Prostate gland (tissue), 2 donors: ENCODE results near the gene TYMP. TPM values are rescaled to one million over a fixed set of nuclear protein-coding genes. Genes with fewer than 3 reads are reported as not detected.
A peak's percentile ranks its signal among the peaks of the same experiment; 100 is the strongest.
"Not testable (repeated sequence)": the region's sequence is repeated elsewhere in the genome, so short reads cannot be mapped to it uniquely, and the experiment has no call there.

ENCODE experiments used
- DNase-seq: peaks from one replicate; pipeline ENCODE4 v3.0.0-alpha.2; 2019; ENCODE audit warnings: low spot score
- H3K27ac ChIP-seq, 2 donors: fragments of 200-600 bp; sonication (generic); 2 replicates each; pipeline ENCODE4 v1.5.1; 2017 to 2019
- H3K27me3 ChIP-seq: fragments of 200-600 bp; sonication (generic); replicated peaks from 2 replicates; pipeline ENCODE4 v1.5.1; 2019; ENCODE audit not compliant: insufficient read depth
- H3K36me3 ChIP-seq, 2 donors: fragments of 200-600 bp; sonication (generic); 1 replicate in 1 of 2; 2 replicates in 1 of 2; pipeline versions ENCODE4 v1.5.1 to v1.8.1; 2017 to 2019
- H3K4me1 ChIP-seq: fragments of 200-600 bp; sonication (generic); replicated peaks from 2 replicates; pipeline ENCODE4 v1.5.1; 2019
- H3K4me3 ChIP-seq, 2 donors: fragments of 200-600 bp; sonication (generic); 2 replicates each; pipeline ENCODE4 v1.5.1; 2017 to 2019
- H3K9me3 ChIP-seq: fragments of 200-600 bp; sonication (generic); 2 replicates; pipeline ENCODE4 v1.5.1; 2017
- CTCF ChIP-seq, 4 experiments: fragments of 200-600 bp in 2 of 4; fragments of 450-650 bp in 2 of 4; sonication (generic) in 2 of 4; IDR thresholded peaks; 1 replicate in 3 of 4; 2 replicates in 1 of 4; pipeline ENCODE4 v1.5.1; 2016 to 2019; ENCODE audit warnings: antibody characterized with exemption in 4 of 4, mild to moderate bottlenecking in 2 of 4, moderate library complexity in 2 of 4
- POLR2A ChIP-seq: fragments of 450-650 bp; IDR thresholded peaks from one replicate; pipeline ENCODE4 v1.6.1; 2016; ENCODE audit warnings: antibody characterized with exemption, mild to moderate bottlenecking
- POLR2AphosphoS5 ChIP-seq: sonication (generic); formaldehyde crosslinking; IDR thresholded peaks from one replicate; pipeline ENCODE4 v1.6.1; 2017; ENCODE audit warnings: antibody characterized with exemption
- WGBS: methylation state at CpG from one replicate; pipeline ENCODE4 v1.1.5; 2018; 5-methylcytosine and 5-hydroxymethylcytosine counted together
- intact Hi-C: fragments of 100-400 bp; cut with DNase I; formaldehyde crosslinking; loops from one replicate; pipeline ENCODE4 v1.14.2; 2022
- total RNA-seq, 2 donors: library from RNA; depleted of rRNA; stranded (reverse); fragments of >200 nt; gene quantifications; one replicate each; pipeline ENCODE4 v1.1.0, GENCODE V29; 2016

TYMP gene
- total RNA-seq, 2 donors from 2014 or later = 35.8 to 42.8 TPM

- WGBS = 67% methylated on average over 5 of the region's 5 CpGs
- TF ChIP-seq POLR2A = no peak
- no peak for TF ChIP-seq POLR2AphosphoS5
- TF ChIP-seq CTCF (IDR thresholded peaks at IDR 0.05) = no peak
- Histone ChIP-seq H3K4me1 (no peaks in the 10 kb centered on the region), H3K27ac (no peak overlapping the region), H3K4me3 (no peak overlapping the region), H3K27me3 (peaks cover 4% of the 10 kb centered on the region), H3K36me3 (no peaks in the 10 kb centered on the region), H3K9me3 (no peaks in the 10 kb centered on the region)
- intact Hi-C loops = no loop called here
- DNase-seq = no peak
Observed at GRCh38 chr22:50544746-50545253, 15.0 kb upstream of the TYMP start.

GRCh38 chr22:50544078-50544745, 14.4 kb upstream of the TYMP start:
- TF ChIP-seq CTCF (IDR thresholded peaks at IDR 0.05) (peak in 2 of 4 experiments; percentile 39 to 44), POLR2AphosphoS5 (no peak)
- H3K9me3 ChIP-seq = no peaks in the 10 kb centered on the region
- intact Hi-C loops = no loop called here
- H3K27ac ChIP-seq = no peak overlapping the region
- H3K36me3 ChIP-seq = no peaks in the 10 kb centered on the region
- DNase-seq = peak; percentile 57
- H3K4me3 ChIP-seq = no peak overlapping the region
- peaks cover 4% of the 10 kb centered on the region for H3K27me3 ChIP-seq
- no peaks in the 10 kb centered on the region for H3K4me1 ChIP-seq
- 8% methylated on average over 52 of the region's 52 CpGs for WGBS

- no peak for DNase-seq
- Histone ChIP-seq H3K4me3 (no peak overlapping the region), H3K27me3 (peaks cover 4% of the 10 kb centered on the region), H3K9me3 (no peaks in the 10 kb centered on the region), H3K27ac (no peak overlapping the region), H3K4me1 (no peaks in the 10 kb centered on the region), H3K36me3 (no peaks in the 10 kb centered on the region)
- TF ChIP-seq POLR2A = no peak
- intact Hi-C loops = no loop called here
- 92% methylated on average over 19 of the region's 19 CpGs for WGBS
Observed at GRCh38 chr22:50542416-50542927, 12.7 kb upstream of the TYMP start.

- H3K4me1 ChIP-seq, H3K27me3 ChIP-seq, H3K36me3 ChIP-seq, H3K4me3 ChIP-seq, H3K9me3 ChIP-seq, intact Hi-C loops, DNase-seq: not testable (repeated sequence)
- 59% methylated on average over 5 of the region's 5 CpGs for WGBS
- peak overlapping the region in 1 of 2 donors; percentile 9 for H3K27ac ChIP-seq
Observed at GRCh38 chr22:50541667-50542026, 11.8 kb upstream of the TYMP start.

- no peak overlapping the region for H3K27ac ChIP-seq
- no peaks in the 10 kb centered on the region for H3K4me1 ChIP-seq
- no peaks in the 10 kb centered on the region for H3K36me3 ChIP-seq
- no peak for DNase-seq
- intact Hi-C loops = no loop called here
- H3K27me3 ChIP-seq = no peaks in the 10 kb centered on the region
- no peak overlapping the region for H3K4me3 ChIP-seq
- no peak for TF ChIP-seq POLR2AphosphoS5
- TF ChIP-seq CTCF (IDR thresholded peaks at IDR 0.05) = no peak
- TF ChIP-seq POLR2A = no peak
- no peaks in the 10 kb centered on the region for H3K9me3 ChIP-seq
- 82% methylated on average over 10 of the region's 10 CpGs for WGBS
Observed at GRCh38 chr22:50540381-50540780, 10.6 kb upstream of the TYMP start.

GRCh38 chr22:50537765-50538164, 8.0 kb upstream of the TYMP start:
- Histone ChIP-seq H3K4me3 (no peak overlapping the region), H3K36me3 (no peaks in the 10 kb centered on the region), H3K27ac (no peak overlapping the region), H3K9me3 (no peaks in the 10 kb centered on the region), H3K27me3 (no peaks in the 10 kb centered on the region), H3K4me1 (no peaks in the 10 kb centered on the region)
- DNase-seq = no peak
- 79% methylated on average over 13 of the region's 13 CpGs for WGBS
- TF ChIP-seq POLR2AphosphoS5 = no peak
- TF ChIP-seq POLR2A = no peak
- no peak for TF ChIP-seq CTCF (IDR thresholded peaks at IDR 0.05)
- intact Hi-C loops = no loop called here
